ENCODE results near the gene HIC1.

GRCh38 chr17:2013994-2014317 lies 40.9 kb upstream of the HIC1 start:
- TF ChIP-seq, protein P1, sequence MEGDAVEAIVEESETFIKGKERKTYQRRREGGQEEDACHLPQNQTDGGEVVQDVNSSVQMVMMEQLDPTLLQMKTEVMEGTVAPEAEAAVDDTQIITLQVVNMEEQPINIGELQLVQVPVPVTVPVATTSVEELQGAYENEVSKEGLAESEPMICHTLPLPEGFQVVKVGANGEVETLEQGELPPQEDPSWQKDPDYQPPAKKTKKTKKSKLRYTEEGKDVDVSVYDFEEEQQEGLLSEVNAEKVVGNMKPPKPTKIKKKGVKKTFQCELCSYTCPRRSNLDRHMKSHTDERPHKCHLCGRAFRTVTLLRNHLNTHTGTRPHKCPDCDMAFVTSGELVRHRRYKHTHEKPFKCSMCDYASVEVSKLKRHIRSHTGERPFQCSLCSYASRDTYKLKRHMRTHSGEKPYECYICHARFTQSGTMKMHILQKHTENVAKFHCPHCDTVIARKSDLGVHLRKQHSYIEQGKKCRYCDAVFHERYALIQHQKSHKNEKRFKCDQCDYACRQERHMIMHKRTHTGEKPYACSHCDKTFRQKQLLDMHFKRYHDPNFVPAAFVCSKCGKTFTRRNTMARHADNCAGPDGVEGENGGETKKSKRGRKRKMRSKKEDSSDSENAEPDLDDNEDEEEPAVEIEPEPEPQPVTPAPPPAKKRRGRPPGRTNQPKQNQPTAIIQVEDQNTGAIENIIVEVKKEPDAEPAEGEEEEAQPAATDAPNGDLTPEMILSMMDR (IDR thresholded peaks at IDR 0.05), result no peak
- no peak for TF ChIP-seq POLR2A (IDR thresholded peaks at IDR 0.05)

All from Peyer's patch (tissue), 4 donors.